Testis (tissue), 3 donors: Measurements from ENCODE around the gene MYL6. TPM values are rescaled to one million over a fixed set of nuclear protein-coding genes. Genes with fewer than 3 reads are reported as not detected.
"Not testable (repeated sequence)": the region's sequence is repeated elsewhere in the genome, so short reads cannot be mapped to it uniquely, and the experiment has no call there.

ENCODE experiments used
- DNase-seq: peaks from one replicate; pipeline ENCODE4 v3.0.0-alpha.2; 2019
- H3K27ac ChIP-seq, 2 donors: fragments of 200-600 bp; sonication (generic); one replicate each; pipeline ENCODE4 v1.5.1; 2019
- H3K27me3 ChIP-seq: fragments of 200-600 bp; sonication (generic); one replicate; pipeline ENCODE4 v1.5.1; 2019
- H3K36me3 ChIP-seq: fragments of 200-600 bp; sonication (generic); one replicate; pipeline ENCODE4 v1.5.1; 2017; ENCODE audit warnings: low read depth; ENCODE audit errors: missing control alignments
- H3K4me1 ChIP-seq: fragments of 200-600 bp; sonication (generic); one replicate; pipeline ENCODE4 v1.5.1; 2019
- H3K4me3 ChIP-seq, 2 donors: fragments of 200-600 bp; sonication (generic); one replicate each; pipeline ENCODE4 v1.5.1; 2017 to 2019
- H3K9me3 ChIP-seq: fragments of 200-600 bp; sonication (generic); one replicate; pipeline ENCODE4 v1.5.1; 2017
- POLR2A ChIP-seq: fragments of 450-650 bp; IDR thresholded peaks from one replicate; pipeline ENCODE4 v1.6.1; 2017; ENCODE audit warnings: antibody characterized with exemption, mild to moderate bottlenecking, moderate library complexity
- WGBS, 2 donors: methylation state at CpG; one replicate each; pipeline ENCODE4 v1.1.5; 2018; 5-methylcytosine and 5-hydroxymethylcytosine counted together
- intact Hi-C: fragments of 100-400 bp; cut with DNase I; formaldehyde crosslinking; loops from one replicate; pipeline ENCODE4 v1.15.1; 2023; ENCODE audit warnings: low total_unique reads
- polyA plus RNA-seq: library from polyadenylated mRNA; stranded (reverse); fragments of 350-450 nt; fragmentation: Illumina TruSeq; extraction: RNeasy Lipid Tissue Mini Kit (QIAGEN cat#74804); gene quantifications from one replicate; pipeline ENCODE4 v1.2.3, GENCODE V29; 2014; ENCODE audit warnings: low read depth, low replicate concordance; ENCODE audit not compliant: insufficient read depth
- total RNA-seq, 2 donors: library from RNA; depleted of rRNA; stranded (reverse); fragments of >200 nt; gene quantifications; one replicate each; pipeline ENCODE4 v1.2.3, GENCODE V29; 2016
- TF ChIP-seq, protein P1 (sequence below), 3 experiments: fragments of 450-650 bp in 2 of 3; fragments of 200-600 bp in 1 of 3; sonication (generic) in 1 of 3; IDR thresholded peaks; one replicate each; pipeline ENCODE4 v1.5.1; 2016 to 2019; ENCODE audit warnings: antibody characterized with exemption in 3 of 3, mild to moderate bottlenecking in 2 of 3, moderate library complexity in 1 of 3

MYL6 gene
- total and polyA plus RNA-seq, 3 donors from 2014 or later = 939 to 1,373 (median 1,271) TPM

DNA sequence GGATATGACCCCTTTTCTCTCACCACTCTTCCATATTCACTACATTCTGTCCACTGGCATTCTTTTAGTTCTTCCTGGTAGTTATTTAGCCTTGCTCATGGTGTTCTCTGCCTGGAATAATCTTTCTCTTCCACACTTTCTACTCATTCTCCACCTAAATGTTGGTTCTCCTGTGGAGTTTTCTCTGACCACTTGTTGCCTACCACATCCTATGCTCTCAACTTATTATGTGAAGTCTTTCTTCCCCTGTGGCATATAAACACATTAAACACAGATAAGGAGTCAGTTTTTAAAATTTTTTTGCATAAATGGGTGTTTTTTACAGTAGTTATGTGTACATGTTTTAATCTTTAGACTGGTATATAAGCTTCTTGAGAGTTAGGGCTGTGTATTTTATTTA is 34.4 kb downstream of the MYL6 start:
- no peak overlapping the region for H3K27ac ChIP-seq
- no peak for DNase-seq
- no peak overlapping the region for H3K4me3 ChIP-seq
- peaks cover 14% of the 10 kb centered on the region for H3K4me1 ChIP-seq
- H3K36me3 ChIP-seq = no peaks in the 10 kb centered on the region
- intact Hi-C loops = no loop called here
- H3K27me3 ChIP-seq = no peaks in the 10 kb centered on the region
- H3K9me3 ChIP-seq = no peaks in the 10 kb centered on the region
- no peak for TF ChIP-seq POLR2A
- TF ChIP-seq, protein P1, sequence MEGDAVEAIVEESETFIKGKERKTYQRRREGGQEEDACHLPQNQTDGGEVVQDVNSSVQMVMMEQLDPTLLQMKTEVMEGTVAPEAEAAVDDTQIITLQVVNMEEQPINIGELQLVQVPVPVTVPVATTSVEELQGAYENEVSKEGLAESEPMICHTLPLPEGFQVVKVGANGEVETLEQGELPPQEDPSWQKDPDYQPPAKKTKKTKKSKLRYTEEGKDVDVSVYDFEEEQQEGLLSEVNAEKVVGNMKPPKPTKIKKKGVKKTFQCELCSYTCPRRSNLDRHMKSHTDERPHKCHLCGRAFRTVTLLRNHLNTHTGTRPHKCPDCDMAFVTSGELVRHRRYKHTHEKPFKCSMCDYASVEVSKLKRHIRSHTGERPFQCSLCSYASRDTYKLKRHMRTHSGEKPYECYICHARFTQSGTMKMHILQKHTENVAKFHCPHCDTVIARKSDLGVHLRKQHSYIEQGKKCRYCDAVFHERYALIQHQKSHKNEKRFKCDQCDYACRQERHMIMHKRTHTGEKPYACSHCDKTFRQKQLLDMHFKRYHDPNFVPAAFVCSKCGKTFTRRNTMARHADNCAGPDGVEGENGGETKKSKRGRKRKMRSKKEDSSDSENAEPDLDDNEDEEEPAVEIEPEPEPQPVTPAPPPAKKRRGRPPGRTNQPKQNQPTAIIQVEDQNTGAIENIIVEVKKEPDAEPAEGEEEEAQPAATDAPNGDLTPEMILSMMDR (IDR thresholded peaks at IDR 0.05) = no peak

- peaks cover 8% of the 10 kb centered on the region for H3K4me1 ChIP-seq
- no peaks in the 10 kb centered on the region for H3K27me3 ChIP-seq
- peak; percentile 91 for DNase-seq
- TF ChIP-seq, protein P1 (IDR thresholded peaks at IDR 0.05) = peak; percentile 76 to 92 (median 85)
- no peak for TF ChIP-seq POLR2A
- H3K36me3 ChIP-seq = no peaks in the 10 kb centered on the region
- no peaks in the 10 kb centered on the region for H3K9me3 ChIP-seq
- intact Hi-C loops = no loop called here
- no peak overlapping the region for H3K27ac ChIP-seq
- WGBS, 2 donors = 66 to 77% methylated on average over 1 of the region's 1 CpG
- H3K4me3 ChIP-seq = no peak overlapping the region
These were observed 34.9 kb downstream of the MYL6 start for GRCh38 chr12:56193025-56193578.

GRCh38 chr12:56196818-56197550 is 38.8 kb downstream of the MYL6 start:
- H3K36me3 ChIP-seq, intact Hi-C loops, DNase-seq, H3K27me3 ChIP-seq, H3K9me3 ChIP-seq, H3K4me3 ChIP-seq, H3K27ac ChIP-seq, H3K4me1 ChIP-seq: not testable (repeated sequence)
- 75 to 76% methylated on average over 11 of the region's 11 CpGs for WGBS, 2 donors

DNA sequence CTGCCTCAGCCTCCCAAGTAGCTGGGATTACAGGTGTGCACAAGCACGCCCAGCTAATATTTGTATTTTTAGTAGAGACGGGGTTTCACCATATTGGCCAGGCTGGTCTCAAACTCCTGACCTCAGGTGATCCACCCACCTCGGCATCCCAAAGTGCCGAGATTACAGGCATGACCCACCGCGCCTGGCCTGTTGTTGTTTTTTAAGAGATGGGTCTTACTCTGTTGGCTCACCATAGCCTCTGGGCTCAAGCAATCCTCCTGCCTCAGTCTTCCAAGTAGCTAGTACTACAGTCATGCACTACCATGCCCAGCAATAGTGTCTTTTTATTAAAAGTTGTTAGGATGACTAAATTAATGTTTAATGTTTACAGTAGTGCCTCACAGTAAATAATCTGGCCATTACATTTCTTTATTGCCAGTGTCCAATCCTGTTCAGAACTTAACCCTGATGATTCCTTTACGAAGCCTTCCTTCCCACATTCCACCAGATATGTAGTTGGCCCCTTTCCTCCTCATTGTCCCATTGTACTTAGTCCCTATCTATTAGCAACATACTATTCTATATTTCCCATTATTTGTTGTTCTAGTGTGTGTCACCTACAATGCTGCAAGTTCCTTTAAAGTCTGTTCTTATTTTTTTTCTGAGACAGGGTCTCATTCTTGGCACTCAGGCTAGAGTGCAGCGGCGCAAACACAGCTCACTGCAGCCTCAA is 39.9 kb downstream of the MYL6 start:
- 86 to 93% methylated on average over 9 of the region's 9 CpGs for WGBS, 2 donors
- H3K36me3 ChIP-seq = no peaks in the 10 kb centered on the region
- intact Hi-C loops = no loop called here
- no peak overlapping the region for H3K4me3 ChIP-seq
- H3K27ac ChIP-seq = no peak overlapping the region
- no peak for TF ChIP-seq POLR2A
- TF ChIP-seq, protein P1 (IDR thresholded peaks at IDR 0.05) = no peak
- DNase-seq = no peak
- no peaks in the 10 kb centered on the region for H3K9me3 ChIP-seq
- no peaks in the 10 kb centered on the region for H3K27me3 ChIP-seq
- H3K4me1 ChIP-seq = no peaks in the 10 kb centered on the region

DNA sequence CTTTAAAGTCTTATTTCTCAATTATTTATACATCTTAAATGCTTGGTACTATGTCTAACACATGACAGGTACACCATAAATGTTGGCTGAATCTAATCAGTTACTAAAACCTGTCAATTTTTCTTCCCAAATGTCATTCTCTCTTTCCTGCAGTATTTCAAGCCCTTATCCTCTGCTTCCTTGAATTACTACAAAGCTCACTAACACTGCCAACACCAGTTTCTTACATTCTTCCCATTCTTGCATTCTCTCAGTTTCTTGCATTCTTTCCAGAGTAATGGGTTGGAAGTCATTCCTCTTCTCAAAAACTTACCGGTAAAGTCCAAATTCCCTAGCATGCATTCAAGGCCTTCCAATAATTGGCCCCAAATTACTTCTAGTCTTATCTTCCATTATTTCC is 40.7 kb downstream of the MYL6 start:
- H3K36me3 ChIP-seq = no peaks in the 10 kb centered on the region
- no peaks in the 10 kb centered on the region for H3K4me1 ChIP-seq
- DNase-seq = no peak
- TF ChIP-seq, protein P1 (IDR thresholded peaks at IDR 0.05) = no peak
- no peak for TF ChIP-seq POLR2A
- no peak overlapping the region for H3K27ac ChIP-seq
- WGBS, 2 donors = 61 to 67% methylated on average over 1 of the region's 1 CpG
- intact Hi-C loops = no loop called here
- no peak overlapping the region for H3K4me3 ChIP-seq
- H3K9me3 ChIP-seq = no peaks in the 10 kb centered on the region
- no peaks in the 10 kb centered on the region for H3K27me3 ChIP-seq
